GM23248 (cell line): ENCODE data around the gene SPCS1. TPM values are rescaled to one million over a fixed set of nuclear protein-coding genes. Genes with fewer than 3 reads are reported as not detected.

Experiments used
- DNase-seq: peaks from one replicate; pipeline ENCODE4 v3.0.0-alpha.2; 2015
- H2AFZ ChIP-seq: fragments of 200-600 bp; sonication (generic); 2 replicates; pipeline ENCODE4 v1.6.1; 2016; ENCODE audit warnings: antibody characterized with exemption
- H3F3A ChIP-seq: fragments of 200-600 bp; sonication (generic); 2 replicates; pipeline ENCODE4 v1.6.1; 2016; ENCODE audit warnings: mild to moderate bottlenecking, antibody characterized with exemption, mixed run types; ENCODE audit not compliant: insufficient read depth
- H3K27ac ChIP-seq: fragments of 200-600 bp; sonication (generic); 2 replicates; pipeline ENCODE4 v1.5.1; 2016; ENCODE audit warnings: mild to moderate bottlenecking
- H3K27me3 ChIP-seq: fragments of 200-600 bp; sonication (generic); replicated peaks from 2 replicates; pipeline ENCODE4 v1.6.1; 2016; ENCODE audit warnings: mild to moderate bottlenecking; ENCODE audit not compliant: insufficient read depth
- H3K36me3 ChIP-seq: fragments of 200-600 bp; sonication (generic); 2 replicates; pipeline ENCODE4 v1.6.1; 2016; ENCODE audit warnings: low read depth, mild to moderate bottlenecking
- H3K4me1 ChIP-seq: fragments of 200-600 bp; sonication (generic); 2 replicates; pipeline ENCODE4 v1.6.1; 2016; ENCODE audit warnings: mild to moderate bottlenecking; ENCODE audit not compliant: insufficient read depth
- H3K4me2 ChIP-seq: fragments of 200-600 bp; sonication (generic); one replicate; pipeline ENCODE4 v1.6.1; 2016; ENCODE audit warnings: mild to moderate bottlenecking; ENCODE audit not compliant: unreplicated experiment
- H3K4me3 ChIP-seq: fragments of 200-600 bp; sonication (generic); 2 replicates; pipeline ENCODE4 v1.5.1; 2016; ENCODE audit warnings: mild to moderate bottlenecking
- H3K79me2 ChIP-seq: fragments of 200-600 bp; sonication (generic); 2 replicates; pipeline ENCODE4 v1.6.1; 2016; ENCODE audit warnings: mild to moderate bottlenecking; ENCODE audit not compliant: insufficient read depth
- H3K9ac ChIP-seq: fragments of 200-600 bp; sonication (generic); 2 replicates; pipeline ENCODE4 v1.6.1; 2016; ENCODE audit warnings: mild to moderate bottlenecking
- H3K9me2 ChIP-seq: fragments of 200-600 bp; sonication (generic); 2 replicates; pipeline ENCODE4 v1.6.1; 2016; ENCODE audit warnings: mixed run types, mild to moderate bottlenecking, moderate library complexity; ENCODE audit not compliant: insufficient read depth
- H3K9me3 ChIP-seq: fragments of 200-600 bp; sonication (generic); one replicate; pipeline ENCODE4 v1.6.1; 2017; ENCODE audit warnings: low read depth
- H4K20me1 ChIP-seq: fragments of 200-600 bp; sonication (generic); 2 replicates; pipeline ENCODE4 v1.6.0; 2016; ENCODE audit not compliant: insufficient read depth
- EZH2 ChIP-seq: fragments of 200-600 bp; sonication (generic); IDR thresholded peaks from 2 replicates; pipeline ENCODE4 v1.6.1; 2018; ENCODE audit warnings: antibody characterized with exemption, mild to moderate bottlenecking; ENCODE audit not compliant: insufficient read depth, poor library complexity, severe bottlenecking
- EZH2phosphoT487 ChIP-seq: fragments of 200-600 bp; sonication (generic); IDR thresholded peaks from 2 replicates; pipeline ENCODE4 v1.6.1; 2018; ENCODE audit warnings: antibody characterized with exemption, moderate library complexity, mild to moderate bottlenecking, low read depth; ENCODE audit not compliant: insufficient read depth
- WGBS, 2 experiments: methylation state at CpG; one replicate each; pipeline ENCODE4 v1.1.6; 2015 to 2017; ENCODE audit warnings: low lambda C conversion rate in 2 of 2, low coverage in 1 of 2; ENCODE audit errors: missing lambda C conversion rate in 2 of 2; 5-methylcytosine and 5-hydroxymethylcytosine counted together
- in situ Hi-C: fragments of 300-500 bp; cut with MboI; formaldehyde crosslinking; loops from 2 replicates; pipeline ENCODE4 v1.15.0; 2020
- polyA plus RNA-seq: library from polyadenylated mRNA; unstranded; fragments of >200 nt; fragmentation: Nextera tagmentation; extraction: Ambion mirVana; gene quantifications from 2 replicates; pipeline ENCODE4 v1.2.1, GENCODE V29; 2016
- total RNA-seq: library from RNA; depleted of rRNA; stranded (reverse); fragments of >200 nt; shearing (Covaris generic); gene quantifications from 2 replicates; pipeline ENCODE4 v1.2.3, GENCODE V29; 2014

Gene SPCS1
- total and polyA plus RNA-seq, 2 experiments from 2014 or later = 184 to 366 TPM

DNA sequence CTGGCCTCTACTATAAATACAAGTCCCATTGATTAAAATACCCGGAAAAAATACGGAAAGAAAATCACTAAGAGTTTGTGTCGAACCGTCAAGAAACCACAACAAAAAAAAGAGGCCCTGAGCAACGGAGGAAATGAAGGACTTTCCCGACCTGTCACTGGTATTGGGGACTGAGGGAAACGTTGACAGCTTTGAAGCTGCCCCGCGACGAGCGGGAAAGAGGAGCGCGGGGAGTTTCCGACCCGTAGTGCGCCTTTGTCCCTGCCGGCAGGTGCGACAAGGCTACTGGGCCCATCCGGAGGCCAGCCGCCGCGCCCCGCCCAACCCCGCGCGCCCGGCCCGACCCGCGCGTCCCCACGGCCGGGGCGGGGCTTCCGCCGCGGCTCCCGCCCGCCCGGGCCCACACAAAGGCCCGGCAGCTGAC is 20.6 kb upstream of the SPCS1 start:
- Histone ChIP-seq H3K9ac (peak overlapping the region; percentile 96), H3K9me3 (no peaks in the 10 kb centered on the region), H3K4me1 (peaks cover 41% of the 10 kb centered on the region), H3K4me3 (peak overlapping the region; percentile 90), H3K36me3 (peaks cover 39% of the 10 kb centered on the region), H3K9me2 (no peaks in the 10 kb centered on the region), H2AFZ (peak overlapping the region; percentile 64), H3K79me2 (peaks cover 95% of the 10 kb centered on the region), H3K27ac (peak overlapping the region; percentile 90), H3K4me2 (peak overlapping the region; percentile 98), H3F3A (peaks cover 44% of the 10 kb centered on the region), H3K27me3 (no peaks in the 10 kb centered on the region), H4K20me1 (no peaks in the 10 kb centered on the region)
- TF ChIP-seq EZH2 (no peak), EZH2phosphoT487 (no peak)
- 1 to 2% methylated on average over 23 to 24 of the region's 41 CpGs for WGBS, 2 experiments
- peak; percentile 91 for DNase-seq
- in situ Hi-C loops = no loop called here

- 1% methylated on average over 75 to 76 of the region's 82 CpGs for WGBS, 2 experiments
- peak within 1 kb of the TSS; percentile 98 for H3K4me2 ChIP-seq
- peaks cover 41% of the 10 kb centered on the region for H3K4me1 ChIP-seq
- DNase-seq = peak; percentile 99
- peak within 1 kb of the TSS; percentile 64 for H2AFZ ChIP-seq
- in situ Hi-C loops = no loop called here
- H3K9me3 ChIP-seq = no peaks in the 10 kb centered on the region
- H3K9ac ChIP-seq = peak within 1 kb of the TSS; percentile 96
- no peaks in the 10 kb centered on the region for H4K20me1 ChIP-seq
- peak within 1 kb of the TSS; percentile 90 for H3K27ac ChIP-seq
- TF ChIP-seq EZH2phosphoT487 = no peak
- no peak for TF ChIP-seq EZH2
- no peaks in the 10 kb centered on the region for H3K27me3 ChIP-seq
- peak within 1 kb of the TSS; percentile 90 for H3K4me3 ChIP-seq
- no peaks in the 10 kb centered on the region for H3K9me2 ChIP-seq
- H3K36me3 ChIP-seq = peaks cover 43% of the 10 kb centered on the region
- H3F3A ChIP-seq = peaks cover 51% of the 10 kb centered on the region
- H3K79me2 ChIP-seq = peaks cover 95% of the 10 kb centered on the region
Measured at GRCh38 chr3:52685709-52686691, 19.9 kb upstream of the SPCS1 start, which contains the start of the genes GNL3 and PBRM1. TSS of gene GNL3 (plus strand) at chr3:52686032. CDS start at chr3:52686093, 61 bp downstream. TSS of gene PBRM1 (minus strand) at chr3:52685913.

- in situ Hi-C loops = no loop called here
- DNase-seq = no peak
- peaks cover 88% of the 10 kb centered on the region for H3K79me2 ChIP-seq
- H2AFZ ChIP-seq = no peak overlapping the region
- peaks cover 65% of the 10 kb centered on the region for H3K36me3 ChIP-seq
- no peaks in the 10 kb centered on the region for H3K9me2 ChIP-seq
- H3K27me3 ChIP-seq = no peaks in the 10 kb centered on the region
- no peaks in the 10 kb centered on the region for H3K9me3 ChIP-seq
- H3K4me3 ChIP-seq = no peak overlapping the region
- peak overlapping the region; percentile 96 for H3K9ac ChIP-seq
- TF ChIP-seq EZH2 (no peak), EZH2phosphoT487 (no peak)
- no peak overlapping the region for H3K4me2 ChIP-seq
- peaks cover 35% of the 10 kb centered on the region for H3K4me1 ChIP-seq
- WGBS, 2 experiments = 85 to 91% methylated on average over 6 of the region's 6 CpGs
- no peaks in the 10 kb centered on the region for H4K20me1 ChIP-seq
- peaks cover 57% of the 10 kb centered on the region for H3F3A ChIP-seq
- H3K27ac ChIP-seq = peak overlapping the region; percentile 90; the same call in 1 of the 2 replicates
Measured at GRCh38 chr3:52688266-52688665, 17.6 kb upstream of the SPCS1 start.

DNA sequence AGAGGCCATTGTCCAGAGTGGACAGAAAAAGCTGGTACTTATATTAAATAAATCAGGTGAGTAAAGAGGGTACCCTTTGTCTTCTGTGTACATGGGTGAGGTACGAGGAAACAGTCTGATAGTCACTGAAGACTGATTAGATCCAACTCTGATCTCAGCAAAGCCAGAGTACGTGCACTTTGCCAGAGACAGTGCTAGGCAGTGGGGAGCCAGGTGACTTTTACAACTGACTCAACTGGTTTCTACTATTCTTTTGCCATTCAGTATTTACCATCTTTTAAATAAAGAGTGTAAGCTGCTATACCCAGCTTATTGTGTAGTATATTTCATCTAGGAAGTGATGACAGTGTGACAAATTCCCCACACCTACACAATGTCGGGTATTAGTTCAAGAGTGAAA is 16.8 kb upstream of the SPCS1 start:
- in situ Hi-C loops = no loop called here
- Histone ChIP-seq H4K20me1 (no peaks in the 10 kb centered on the region), H3F3A (peaks cover 65% of the 10 kb centered on the region), H3K4me1 (peaks cover 37% of the 10 kb centered on the region), H3K9me2 (no peaks in the 10 kb centered on the region), H3K27ac (peak overlapping the region; percentile 90), H3K9me3 (no peaks in the 10 kb centered on the region), H3K4me3 (no peak overlapping the region), H3K27me3 (no peaks in the 10 kb centered on the region), H3K79me2 (peaks cover 79% of the 10 kb centered on the region), H3K4me2 (no peak overlapping the region), H3K36me3 (peaks cover 73% of the 10 kb centered on the region), H3K9ac (peak overlapping the region; percentile 96; the same call in 1 of the 2 replicates), H2AFZ (no peak overlapping the region)
- TF ChIP-seq EZH2 (no peak), EZH2phosphoT487 (no peak)
- no peak for DNase-seq
- WGBS, 2 experiments = 90 to 93% methylated on average over 3 of the region's 3 CpGs
